ENCODE results near the gene CDT1. TPM values are rescaled to one million over a fixed set of nuclear protein-coding genes. Genes with fewer than 3 reads are reported as not detected.

The CDT1 gene
- total RNA-seq, 4 donors from 2014 or later = 0.44 to 1.5 (median 1.4) TPM; not detected in 1

- no peaks in the 10 kb centered on the region for H3K27me3 ChIP-seq
- WGBS, 2 donors = 89 to 92% methylated on average over 20 of the region's 20 CpGs
- TF ChIP-seq CTCF (IDR thresholded peaks at IDR 0.05) = no peak
- TF ChIP-seq POLR2A (IDR thresholded peaks at IDR 0.05) = no peak
- TF ChIP-seq EP300 (IDR thresholded peaks at IDR 0.05) = no peak
Measured at GRCh38 chr16:88843256-88843655, 39.7 kb downstream of the CDT1 start.

GRCh38 chr16:88844419-88845036, 40.9 kb downstream of the CDT1 start:
- H3K27ac ChIP-seq = no peak overlapping the region
- H3K4me3 ChIP-seq = no peak overlapping the region
- no peaks in the 10 kb centered on the region for H3K27me3 ChIP-seq
- H3K36me3 ChIP-seq = peaks cover 0 to 74% (median 7%) of the 10 kb centered on the region in 3 donors
- WGBS, 2 donors = 68 to 70% methylated on average over 9 to 11 of the region's 11 CpGs
- no peaks in the 10 kb centered on the region for H3K4me1 ChIP-seq
- no peak for DNase-seq (ENCODE audit: low spot score in 2 of 2)
- H3K9me3 ChIP-seq = no peaks in the 10 kb centered on the region
- TF ChIP-seq POLR2A (IDR thresholded peaks at IDR 0.05) = no peak
- TF ChIP-seq CTCF (IDR thresholded peaks at IDR 0.05) = no peak
- no peak for TF ChIP-seq EP300 (IDR thresholded peaks at IDR 0.05)

More at GRCh38 chr16:88843256-88843655, 39.7 kb downstream of the CDT1 start:
- Histone ChIP-seq H3K4me1 (no peaks in the 10 kb centered on the region), H3K4me3 (no peak overlapping the region), H3K36me3 (peaks cover 0 to 74% (median 10%) of the 10 kb centered on the region in 3 donors), H3K9me3 (no peaks in the 10 kb centered on the region), H3K27ac (no peak overlapping the region)
- DNase-seq (ENCODE audit: low spot score in 2 of 2) = no peak

GRCh38 chr16:88846088-88846487, 42.5 kb downstream of the CDT1 start:
- Histone ChIP-seq H3K27ac (no peak overlapping the region), H3K4me1 (no peaks in the 10 kb centered on the region), H3K27me3 (no peaks in the 10 kb centered on the region), H3K36me3 (peaks cover 0 to 74% (median 0%) of the 10 kb centered on the region in 3 donors), H3K4me3 (no peak overlapping the region), H3K9me3 (no peaks in the 10 kb centered on the region)
- WGBS, 2 donors = 73 to 74% methylated on average over 9 of the region's 9 CpGs
- TF ChIP-seq CTCF (IDR thresholded peaks at IDR 0.05) = no peak
- no peak for DNase-seq (ENCODE audit: low spot score in 2 of 2)

GRCh38 chr16:88847654-88848053, 44.1 kb downstream of the CDT1 start:
- WGBS, 2 donors = 91 to 96% methylated on average over 18 of the region's 18 CpGs
- no peaks in the 10 kb centered on the region for H3K9me3 ChIP-seq
- no peak overlapping the region for H3K27ac ChIP-seq
- no peak overlapping the region for H3K4me3 ChIP-seq
- no peak for TF ChIP-seq POLR2A (IDR thresholded peaks at IDR 0.05)
- no peak for TF ChIP-seq CTCF (IDR thresholded peaks at IDR 0.05)
- H3K36me3 ChIP-seq = peaks cover 0 to 67% (median 0%) of the 10 kb centered on the region in 3 donors
- H3K4me1 ChIP-seq = no peaks in the 10 kb centered on the region
- DNase-seq (ENCODE audit: low spot score in 2 of 2) = no peak
- no peaks in the 10 kb centered on the region for H3K27me3 ChIP-seq

GRCh38 chr16:88848557-88848956, 45.0 kb downstream of the CDT1 start:
- H3K27me3 ChIP-seq = no peaks in the 10 kb centered on the region
- H3K9me3 ChIP-seq = no peaks in the 10 kb centered on the region
- DNase-seq (ENCODE audit: low spot score in 2 of 2) = no peak
- H3K4me3 ChIP-seq = no peak overlapping the region
- TF ChIP-seq POLR2A (IDR thresholded peaks at IDR 0.05) (no peak), EP300 (IDR thresholded peaks at IDR 0.05) (no peak), CTCF (IDR thresholded peaks at IDR 0.05) (no peak)
- H3K4me1 ChIP-seq = peaks cover 0 to 4% (median 0%) of the 10 kb centered on the region in 4 donors
- no peak overlapping the region for H3K27ac ChIP-seq
- peaks cover 0 to 58% (median 0%) of the 10 kb centered on the region in 3 donors for H3K36me3 ChIP-seq
- 85% methylated on average over 17 to 21 of the region's 21 CpGs for WGBS, 2 donors

Data from tibial nerve (tissue), 4 donors.